ENCODE data around the gene RAB34. TPM values are rescaled to one million over a fixed set of nuclear protein-coding genes. Genes with fewer than 3 reads are reported as not detected.

RAB34 gene
- total RNA-seq, 4 donors from 2014 or later, result 43.0 to 133 (median 98.7) TPM

- no peak for TF ChIP-seq CTCF (IDR thresholded peaks at IDR 0.05; ENCODE audit: low read depth)
These were observed 11.0 kb downstream of the RAB34 start for GRCh38 chr17:28706471-28707338.

GRCh38 chr17:28705728-28706334 is 11.8 kb downstream of the RAB34 start:
- no peak for TF ChIP-seq CTCF (IDR thresholded peaks at IDR 0.05; ENCODE audit: low read depth)

- no peak for TF ChIP-seq CTCF (IDR thresholded peaks at IDR 0.05; ENCODE audit: low read depth)
These were observed 12.5 kb downstream of the RAB34 start for GRCh38 chr17:28705074-28705659.

GRCh38 chr17:28704219-28704858 is 13.3 kb downstream of the RAB34 start:
- no peak for TF ChIP-seq CTCF (IDR thresholded peaks at IDR 0.05; ENCODE audit: low read depth)

GRCh38 chr17:28703552-28704218 is 14.0 kb downstream of the RAB34 start:
- TF ChIP-seq CTCF (IDR thresholded peaks at IDR 0.05; ENCODE audit: low read depth), result no peak

GRCh38 chr17:28702752-28703150 is 14.9 kb downstream of the RAB34 start:
- TF ChIP-seq CTCF (IDR thresholded peaks at IDR 0.05; ENCODE audit: low read depth), result no peak

Measured in subcutaneous adipose tissue (tissue), 4 donors.